OCI-LY1 (cell line): ENCODE data around the gene ANAPC5.

ENCODE experiments used
- H2AFZ ChIP-seq: fragments of 200-600 bp; sonication (generic), shearing (Covaris generic); 2 replicates; pipeline ENCODE4 v1.6.0; 2014; ENCODE audit warnings: antibody characterized with exemption, mild to moderate bottlenecking, low read length
- H3F3A ChIP-seq: fragments of 200-600 bp; sonication (generic), shearing (Covaris generic); 2 replicates; pipeline ENCODE4 v1.6.0; 2014; ENCODE audit warnings: mild to moderate bottlenecking, antibody characterized with exemption, low read length, moderate library complexity; ENCODE audit not compliant: insufficient read depth
- H3K27ac ChIP-seq: fragments of 200-600 bp; sonication (generic); 2 replicates; pipeline ENCODE4 v1.5.1; 2014; ENCODE audit warnings: low read length, mixed run types, mild to moderate bottlenecking, low read depth; ENCODE audit not compliant: poor library complexity, severe bottlenecking
- H3K27me3 ChIP-seq: fragments of 200-600 bp; sonication (generic); 2 replicates; pipeline ENCODE4 v1.6.0; 2014; ENCODE audit warnings: antibody characterized with exemption, mild to moderate bottlenecking, low read length, moderate library complexity; ENCODE audit not compliant: insufficient read depth
- H3K36me3 ChIP-seq: fragments of 200-600 bp; sonication (generic); 2 replicates; pipeline ENCODE4 v1.6.1; 2014; ENCODE audit warnings: mild to moderate bottlenecking, antibody characterized with exemption, low read length, moderate library complexity, mixed read lengths; ENCODE audit not compliant: insufficient read depth
- H3K4me1 ChIP-seq: fragments of 200-600 bp; sonication (generic); 2 replicates; pipeline ENCODE4 v1.5.1; 2014; ENCODE audit warnings: mild to moderate bottlenecking, low read length, moderate library complexity; ENCODE audit not compliant: insufficient read depth, severe bottlenecking
- H3K4me2 ChIP-seq: fragments of 200-600 bp; sonication (generic), shearing (Covaris generic); 2 replicates; pipeline ENCODE4 v1.6.1; 2014; ENCODE audit warnings: low read length
- H3K4me3 ChIP-seq: fragments of 200-600 bp; sonication (generic); 2 replicates; pipeline ENCODE4 v1.5.1; 2014; ENCODE audit warnings: low read length, low read depth, mild to moderate bottlenecking, mixed read lengths; ENCODE audit not compliant: poor library complexity, severe bottlenecking
- H3K79me2 ChIP-seq: fragments of 200-600 bp; shearing (Covaris generic); 2 replicates; pipeline ENCODE4 v1.6.1; 2016; ENCODE audit warnings: mixed run types, low read length, mixed read lengths; ENCODE audit not compliant: insufficient read depth
- H3K9ac ChIP-seq: fragments of 200-600 bp; sonication (generic), shearing (Covaris generic); 2 replicates; pipeline ENCODE4 v1.6.1; 2014; ENCODE audit warnings: mild to moderate bottlenecking, low read length, mixed read lengths
- H3K9me2 ChIP-seq: fragments of 200-600 bp; sonication (generic), shearing (Covaris generic); 2 replicates; pipeline ENCODE4 v1.6.1; 2014; ENCODE audit warnings: low read depth, mild to moderate bottlenecking, low read length, mixed read lengths
- H3K9me3 ChIP-seq: fragments of 200-600 bp; shearing (Covaris generic); 2 replicates; pipeline ENCODE4 v1.6.1; 2014; ENCODE audit warnings: low read length, mixed read lengths
- H4K20me1 ChIP-seq: fragments of 200-600 bp; sonication (generic), shearing (Covaris generic); 2 replicates; pipeline ENCODE4 v1.6.0; 2016; ENCODE audit warnings: mild to moderate bottlenecking, low read length; ENCODE audit not compliant: insufficient read depth
- CTCF ChIP-seq: fragments of 200-600 bp; sonication (generic), shearing (Covaris generic); IDR thresholded peaks from 2 replicates; pipeline ENCODE4 v1.5.1; 2017; ENCODE audit warnings: mild to moderate bottlenecking, antibody characterized with exemption, low read length, moderate library complexity, mixed read lengths
- EZH2 ChIP-seq: fragments of 200-600 bp; sonication (generic), shearing (Covaris generic); IDR thresholded peaks from 2 replicates; pipeline ENCODE4 v1.8.0; 2017; ENCODE audit warnings: borderline replicate concordance, mixed run types, mild to moderate bottlenecking, antibody characterized with exemption, low read length, moderate library complexity, mixed read lengths

Gene ANAPC5

GRCh38 chr12:121304306-121304705, 47.9 kb downstream of the ANAPC5 start:
- no peak overlapping the region for H3K9ac ChIP-seq
- H3K9me3 ChIP-seq = no peaks in the 10 kb centered on the region
- H4K20me1 ChIP-seq = no peaks in the 10 kb centered on the region
- no peak overlapping the region for H3K4me3 ChIP-seq
- H3K79me2 ChIP-seq = no peaks in the 10 kb centered on the region
- H3F3A ChIP-seq = no peaks in the 10 kb centered on the region; the same call in 1 of the 2 replicates
- H3K27me3 ChIP-seq = no peaks in the 10 kb centered on the region
- H3K27ac ChIP-seq = no peak overlapping the region
- H3K9me2 ChIP-seq = no peaks in the 10 kb centered on the region
- H3K36me3 ChIP-seq = peaks cover 18% of the 10 kb centered on the region
- H3K4me2 ChIP-seq = no peak overlapping the region
- no peak for TF ChIP-seq CTCF
- TF ChIP-seq EZH2 = no peak
- H2AFZ ChIP-seq = no peak overlapping the region
- H3K4me1 ChIP-seq = peaks cover 5% of the 10 kb centered on the region

GRCh38 chr12:121301876-121302275, 50.3 kb downstream of the ANAPC5 start:
- TF ChIP-seq CTCF (no peak), EZH2 (no peak)
- H3K27ac ChIP-seq = no peak overlapping the region
- no peaks in the 10 kb centered on the region; the same call in 1 of the 2 replicates for H3F3A ChIP-seq
- H3K79me2 ChIP-seq = no peaks in the 10 kb centered on the region
- no peaks in the 10 kb centered on the region for H4K20me1 ChIP-seq
- no peaks in the 10 kb centered on the region for H3K9me3 ChIP-seq
- H3K4me2 ChIP-seq = no peak overlapping the region
- H3K27me3 ChIP-seq = no peaks in the 10 kb centered on the region
- H3K9ac ChIP-seq = no peak overlapping the region
- peaks cover under 1% of the 10 kb centered on the region; the same call in 1 of the 2 replicates for H3K36me3 ChIP-seq
- H3K4me3 ChIP-seq = no peak overlapping the region
- no peak overlapping the region for H2AFZ ChIP-seq
- H3K9me2 ChIP-seq = no peaks in the 10 kb centered on the region
- H3K4me1 ChIP-seq = peaks cover 13% of the 10 kb centered on the region

- no peaks in the 10 kb centered on the region for H3K9me3 ChIP-seq
- H3K27ac ChIP-seq = no peak overlapping the region
- H3K36me3 ChIP-seq = no peaks in the 10 kb centered on the region
- no peak overlapping the region for H3K4me2 ChIP-seq
- H2AFZ ChIP-seq = no peak overlapping the region
- no peak overlapping the region for H3K9ac ChIP-seq
- no peak for TF ChIP-seq EZH2
- TF ChIP-seq CTCF = no peak
- no peaks in the 10 kb centered on the region for H3K27me3 ChIP-seq
- no peaks in the 10 kb centered on the region for H4K20me1 ChIP-seq
- H3K4me1 ChIP-seq = peaks cover 18% of the 10 kb centered on the region
- H3K79me2 ChIP-seq = peaks cover 7% of the 10 kb centered on the region
- no peak overlapping the region for H3K4me3 ChIP-seq
- no peaks in the 10 kb centered on the region for H3K9me2 ChIP-seq
- H3F3A ChIP-seq = no peaks in the 10 kb centered on the region
These were observed 52.0 kb downstream of the ANAPC5 start for GRCh38 chr12:121300083-121300819.
